GM12873 (cell line): ENCODE data around the gene DSTN.

Experiments
- CTCF ChIP-seq: IDR thresholded peaks from 2 replicates; pipeline ENCODE4 v1.5.1; 2012; ENCODE audit warnings: low read depth, mild to moderate bottlenecking, moderate library complexity, low read length, control low read depth; ENCODE audit not compliant: insufficient read depth; ENCODE audit errors: missing control alignments

DSTN gene

GRCh38 chr20:17655865-17656479 lies 86.1 kb downstream of the DSTN start:
- no peak for TF ChIP-seq CTCF

GRCh38 chr20:17657079-17657825 lies 87.4 kb downstream of the DSTN start:
- TF ChIP-seq CTCF: no peak

- no peak for TF ChIP-seq CTCF
Observed at GRCh38 chr20:17657898-17658647, 88.2 kb downstream of the DSTN start.

- no peak for TF ChIP-seq CTCF
Observed at GRCh38 chr20:17658648-17658993, 88.7 kb downstream of the DSTN start.
